Activated CD4-positive, alpha-beta T cell treated with anti-CD3 and anti-CD28 coated beads for 1 hour (primary cell): ENCODE data around the gene ITPKA.
"Not testable (repeated sequence)": the region's sequence is repeated elsewhere in the genome, so short reads cannot be mapped to it uniquely, and the experiment has no call there.

ENCODE experiments used
- DNase-seq: peaks from one replicate; pipeline ENCODE4 v3.0.0-alpha.2; 2020

Gene ITPKA

DNA sequence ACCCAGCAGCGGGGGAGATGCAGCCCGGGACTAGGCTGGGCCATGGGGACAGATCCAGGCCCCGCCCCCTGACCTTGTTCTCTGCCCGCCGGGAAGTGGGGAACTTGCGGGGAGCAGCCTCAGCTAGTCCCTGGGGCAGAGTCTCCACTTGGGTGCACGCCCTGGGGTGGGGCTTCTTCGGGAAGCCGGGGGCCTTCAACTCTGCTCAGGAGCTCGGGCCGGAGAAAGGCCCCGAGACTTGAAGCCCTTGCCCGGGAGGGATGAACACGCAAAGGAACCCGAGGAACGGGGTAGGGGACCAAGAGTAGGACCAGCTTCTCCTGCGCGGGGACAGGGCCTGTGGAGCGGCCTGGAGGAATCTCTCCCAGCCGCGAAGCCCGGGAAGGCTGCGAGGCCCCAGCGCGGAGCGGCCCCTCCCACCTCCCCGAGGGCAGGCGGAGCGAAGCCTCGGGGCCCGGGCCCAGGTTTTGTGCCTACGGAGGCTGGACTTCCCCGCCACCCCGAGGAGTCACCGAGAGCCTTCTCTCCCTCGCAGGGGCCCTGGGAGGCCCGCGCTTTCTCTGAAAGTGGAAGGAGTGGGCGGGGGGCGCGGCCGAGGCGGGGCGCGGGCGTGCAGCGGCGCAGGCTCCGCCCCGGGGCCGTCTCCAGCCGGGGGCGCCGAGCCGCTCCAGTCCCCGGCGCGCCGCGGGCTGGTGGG lies at the start of gene ITPKA:
TSS of gene ITPKA (plus strand) at position 670 of the 697 bp plus-strand sequence. CDS start 54 bp downstream, outside the sequence.
- DNase-seq, result peak; percentile 72

- DNase-seq, result no peak
These were observed 48.3 kb upstream of the ITPKA start for GRCh38 chr15:41445399-41445798.

DNA sequence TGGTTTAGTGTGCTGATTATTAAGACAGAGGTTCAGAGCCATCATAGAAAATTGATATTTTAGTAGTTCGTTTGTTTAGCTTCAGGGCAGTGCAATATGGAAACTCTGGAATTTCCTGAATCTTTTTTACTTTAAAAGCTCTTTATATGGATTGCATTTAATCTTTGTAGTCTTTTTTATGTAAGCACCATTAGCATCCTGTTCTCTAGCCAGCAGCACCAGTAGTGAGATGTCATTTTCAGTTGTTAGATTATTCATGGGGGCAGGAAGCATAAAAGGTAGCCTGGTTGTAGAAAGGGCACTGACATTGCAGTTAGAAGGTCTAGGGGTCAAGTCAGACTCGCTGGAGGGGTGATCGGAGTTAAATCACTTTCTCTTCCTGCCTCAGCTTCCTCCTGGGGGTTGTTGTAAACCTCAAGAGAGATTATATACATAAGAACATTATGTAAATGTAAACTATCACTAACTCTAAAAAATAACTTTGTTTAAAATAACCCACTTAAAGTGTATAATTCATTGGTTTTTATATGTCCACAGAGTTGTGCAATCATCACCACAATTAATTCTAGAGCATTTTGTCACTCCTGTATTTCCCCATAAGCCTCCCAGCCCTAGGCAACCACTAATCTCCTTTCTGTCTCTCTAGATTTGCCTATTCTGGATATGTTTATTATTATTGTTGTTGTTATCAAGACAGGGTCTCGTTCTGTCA lies 31.4 kb upstream of the ITPKA start:
- no peak for DNase-seq

DNA sequence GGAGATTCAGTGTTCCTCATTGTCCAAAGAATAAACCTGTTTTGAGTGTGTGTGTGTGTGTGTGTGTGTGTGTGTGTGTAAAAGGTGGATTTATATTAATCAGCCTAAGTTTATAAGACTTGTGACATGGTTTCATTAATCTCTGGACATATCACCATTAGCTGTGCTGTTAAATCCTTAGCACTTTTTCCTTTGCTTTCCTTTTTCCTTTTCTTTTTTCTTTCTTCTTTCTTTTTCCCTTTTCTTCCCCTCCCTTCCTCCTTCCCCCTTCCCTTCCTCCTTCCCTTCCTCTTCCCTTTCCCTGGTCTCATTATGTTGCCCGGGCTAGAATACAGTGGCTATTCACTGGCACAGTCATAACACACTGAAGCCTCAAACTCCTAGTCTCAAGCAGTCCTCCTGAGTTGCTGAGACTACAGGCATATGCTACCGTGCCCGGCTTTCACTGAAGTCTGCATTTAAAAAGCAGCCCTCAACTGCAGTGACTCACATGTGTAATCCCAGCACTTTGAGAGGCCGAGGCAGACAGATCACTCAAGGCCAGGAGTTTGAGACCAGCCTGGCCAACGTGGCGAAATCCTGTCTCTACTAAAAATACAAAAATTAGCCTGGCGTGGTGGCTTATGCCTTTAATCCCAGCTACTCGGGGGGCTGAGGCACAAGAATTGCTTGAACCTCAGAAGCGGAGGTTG lies 28.6 kb upstream of the ITPKA start:
- no peak for DNase-seq

DNA sequence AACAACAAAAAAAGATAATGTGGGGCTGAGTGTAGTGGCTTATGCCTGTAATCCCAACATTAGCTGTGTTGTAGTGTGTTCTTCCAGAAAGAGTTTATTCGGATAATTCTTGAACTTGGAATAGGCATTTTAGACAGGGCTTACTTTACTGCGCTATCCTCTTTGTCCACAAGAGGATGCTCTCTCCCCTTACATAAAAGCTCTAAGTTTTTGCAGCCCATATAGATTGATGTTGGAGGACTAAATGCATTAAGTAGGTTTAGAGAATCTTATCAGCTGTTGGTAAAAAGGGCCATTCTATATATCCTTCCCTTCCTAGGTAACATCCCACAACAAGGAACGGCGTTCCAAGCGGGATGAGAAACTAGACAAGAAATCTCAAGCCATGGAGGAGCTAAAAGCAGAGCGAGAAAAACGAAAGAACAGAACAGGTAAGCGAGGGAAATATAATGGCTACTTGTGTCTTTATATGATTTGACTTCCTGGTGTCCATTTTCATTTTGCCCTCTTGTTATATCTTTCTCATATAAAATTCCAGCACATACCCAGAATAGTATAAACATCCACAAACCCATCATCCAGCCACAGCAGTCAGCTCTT lies 27.8 kb upstream of the ITPKA start:
- DNase-seq, result no peak

DNA sequence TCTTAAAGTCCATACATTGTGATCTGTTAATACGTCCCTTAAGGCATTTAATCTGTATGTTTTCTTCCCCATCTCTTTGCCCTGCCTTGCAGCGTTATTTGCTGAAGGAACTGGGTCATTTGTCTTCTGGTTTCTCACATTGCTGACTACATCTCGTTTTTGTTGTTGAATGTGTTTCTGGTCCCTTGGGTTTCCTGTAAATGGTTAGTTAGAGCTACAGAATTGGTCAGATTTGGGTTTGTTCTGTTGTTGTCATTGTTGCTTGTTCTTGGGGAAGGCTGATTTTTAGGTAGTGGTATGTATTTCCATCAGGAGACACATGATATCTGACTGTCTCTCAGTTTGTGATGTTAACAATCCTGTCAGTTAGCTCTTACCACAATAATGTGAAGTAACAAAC lies 27.0 kb upstream of the ITPKA start:
- DNase-seq, result no peak

- not testable (repeated sequence) for DNase-seq
These were observed 24.0 kb upstream of the ITPKA start for GRCh38 chr15:41469644-41470043.

DNA sequence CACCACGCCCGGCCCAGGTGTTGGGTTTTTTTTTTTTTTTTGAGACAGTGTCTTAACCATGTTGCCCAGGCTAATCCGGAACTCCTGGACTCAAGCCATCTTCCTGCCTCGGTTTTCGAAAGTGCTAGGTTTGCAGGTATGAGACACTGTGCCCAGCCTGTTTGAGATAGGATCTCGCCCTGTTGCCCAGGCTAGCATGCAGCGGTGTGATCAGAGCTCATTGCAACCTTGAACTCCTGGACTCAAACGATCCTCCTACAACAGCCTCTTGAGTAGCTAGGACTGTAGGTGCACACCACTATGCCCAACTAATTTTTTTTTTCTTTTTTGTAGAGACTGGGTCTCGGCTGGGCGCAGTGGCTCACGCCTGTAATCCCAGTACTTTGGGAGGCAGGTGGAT lies 20.3 kb upstream of the ITPKA start:
- DNase-seq, result no peak

DNA sequence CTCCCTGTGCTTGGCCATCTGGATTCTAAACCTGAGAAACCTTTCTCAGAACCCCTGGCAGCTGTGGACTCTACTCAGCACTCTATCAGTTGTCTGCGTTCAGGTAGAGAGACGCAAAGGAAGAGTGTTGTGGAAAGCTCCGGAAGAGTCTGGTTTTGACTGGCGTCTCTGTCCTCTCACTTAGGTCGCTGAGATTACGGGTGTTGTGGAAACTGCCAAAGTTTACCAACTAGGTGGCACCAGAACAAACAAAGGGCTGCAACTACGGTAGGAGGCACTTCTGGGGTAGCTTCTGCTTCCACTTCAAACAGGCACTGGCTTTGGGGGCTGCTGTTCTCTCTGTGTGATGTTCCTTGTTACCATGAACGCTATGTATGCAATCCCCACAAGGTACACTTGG lies 19.2 kb upstream of the ITPKA start:
- DNase-seq, result no peak

DNA sequence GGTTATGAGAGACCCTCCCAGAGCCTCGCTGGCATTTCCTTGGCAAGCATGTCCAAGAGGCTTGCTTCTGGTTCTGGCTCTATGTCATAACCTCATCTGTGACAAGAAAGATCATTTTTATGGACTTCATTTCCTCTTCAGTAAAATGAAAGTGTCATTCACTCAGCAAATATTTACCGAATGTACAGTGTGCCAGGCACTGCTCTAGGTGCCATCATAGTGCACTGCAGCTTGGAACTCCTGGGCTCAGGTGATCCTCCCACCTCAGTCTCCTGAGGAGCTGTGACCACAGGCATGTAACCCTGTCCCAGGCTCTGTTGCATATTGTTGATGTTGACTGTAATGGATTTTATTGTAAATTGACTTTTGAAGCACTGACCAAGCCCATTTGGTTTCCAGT lies 18.7 kb upstream of the ITPKA start:
- DNase-seq, result no peak

GRCh38 chr15:41476416-41477048 lies 17.1 kb upstream of the ITPKA start:
- DNase-seq, result no peak

DNA sequence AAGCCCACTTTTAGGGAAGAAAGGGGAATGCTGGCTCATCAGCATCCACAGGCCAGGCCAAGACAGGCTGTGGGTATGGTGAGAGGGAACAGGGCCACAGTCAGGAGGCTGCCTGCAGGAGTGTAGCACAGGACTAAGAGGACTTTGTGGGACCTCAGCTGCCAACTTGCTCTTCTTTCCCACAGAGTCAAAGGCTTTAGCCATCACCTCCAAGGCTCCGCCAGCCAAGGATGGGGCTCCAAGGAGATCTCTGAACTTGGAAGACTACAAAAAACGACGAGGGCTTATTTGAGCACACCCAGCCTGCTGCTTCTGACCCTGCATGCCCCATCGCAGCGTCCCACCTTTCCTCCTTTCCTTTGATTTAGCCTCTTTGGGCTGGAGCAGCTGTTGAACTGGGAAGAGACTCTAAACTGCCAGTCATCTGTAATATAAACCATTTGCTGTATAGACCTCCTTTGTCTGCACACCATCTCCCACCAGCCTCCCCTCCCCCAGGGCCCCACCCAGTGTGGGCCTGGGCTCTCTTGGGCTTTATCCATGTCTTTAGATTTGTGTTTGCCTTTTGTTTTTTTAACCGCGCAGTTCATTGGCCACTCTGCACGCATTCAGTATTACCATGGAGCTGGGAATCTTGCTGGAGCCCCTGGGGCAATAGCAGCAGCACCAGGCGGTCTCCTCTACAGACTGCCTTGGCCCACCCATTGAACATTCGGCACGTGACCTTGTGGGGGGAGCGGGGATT lies 13.1 kb upstream of the ITPKA start:
- no peak for DNase-seq

- DNase-seq, result no peak
These were observed 11.4 kb upstream of the ITPKA start for GRCh38 chr15:41482110-41482877.

- DNase-seq, result no peak
These were observed 10.6 kb upstream of the ITPKA start for GRCh38 chr15:41483115-41483514.

- no peak for DNase-seq
These were observed 10.2 kb upstream of the ITPKA start for GRCh38 chr15:41483519-41483918.

- no peak for DNase-seq
These were observed 8.6 kb upstream of the ITPKA start for GRCh38 chr15:41484937-41485625.

DNA sequence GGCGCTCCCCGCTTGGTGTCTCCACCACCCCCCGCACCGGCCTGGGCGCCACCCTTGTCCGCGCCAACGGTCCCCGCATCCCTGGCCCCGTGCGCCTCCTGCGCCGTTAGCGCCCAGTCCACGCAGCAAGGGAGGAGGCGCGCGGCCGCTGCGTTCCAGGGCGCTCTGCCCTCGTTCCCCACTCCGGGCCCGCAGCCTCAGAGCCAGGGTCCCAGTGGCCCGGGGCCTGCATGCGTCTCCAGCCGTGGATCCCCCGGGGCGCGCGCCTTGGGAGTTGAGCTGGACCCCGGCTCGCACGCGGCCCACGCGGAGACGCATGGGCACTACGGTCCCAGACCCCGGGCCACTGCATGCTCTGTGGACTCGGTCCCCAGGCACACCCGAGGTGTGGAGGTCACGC lies 7.4 kb upstream of the ITPKA start:
- DNase-seq, result no peak

DNA sequence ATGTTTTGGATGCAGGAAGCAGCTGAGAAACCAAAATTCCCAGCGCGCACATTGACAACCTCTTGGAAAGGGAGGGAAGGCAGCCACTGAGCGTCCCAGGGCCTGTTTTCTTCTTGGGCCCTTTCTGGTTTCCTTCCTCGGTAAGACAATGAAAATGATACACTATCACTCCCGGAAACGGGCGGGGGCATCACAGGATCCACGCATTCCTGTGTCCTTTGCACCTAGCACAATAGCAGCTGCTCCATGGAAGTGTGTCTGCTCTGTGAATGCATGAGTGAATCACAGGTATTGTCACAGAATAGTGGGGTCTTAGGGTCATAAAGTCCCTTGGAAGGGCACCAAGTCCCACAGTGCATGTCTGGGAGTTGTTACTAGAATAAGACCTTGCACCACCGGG lies 6.3 kb upstream of the ITPKA start:
- no peak for DNase-seq

DNA sequence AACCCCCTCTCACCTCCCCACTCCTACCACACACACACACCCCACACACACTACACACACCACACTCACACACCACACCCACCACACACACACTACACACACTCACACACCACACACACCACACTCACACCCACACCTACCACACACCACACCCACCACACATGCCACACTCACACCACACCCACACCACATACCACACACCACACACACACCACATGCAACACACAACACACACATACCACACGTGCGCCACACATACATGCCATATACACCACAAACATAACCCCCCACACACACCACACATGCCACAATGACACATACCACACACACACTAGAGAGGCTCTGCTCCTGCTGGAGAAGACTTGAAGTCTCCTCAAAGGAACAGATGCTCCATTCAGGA lies 5.9 kb upstream of the ITPKA start:
- no peak for DNase-seq

DNA sequence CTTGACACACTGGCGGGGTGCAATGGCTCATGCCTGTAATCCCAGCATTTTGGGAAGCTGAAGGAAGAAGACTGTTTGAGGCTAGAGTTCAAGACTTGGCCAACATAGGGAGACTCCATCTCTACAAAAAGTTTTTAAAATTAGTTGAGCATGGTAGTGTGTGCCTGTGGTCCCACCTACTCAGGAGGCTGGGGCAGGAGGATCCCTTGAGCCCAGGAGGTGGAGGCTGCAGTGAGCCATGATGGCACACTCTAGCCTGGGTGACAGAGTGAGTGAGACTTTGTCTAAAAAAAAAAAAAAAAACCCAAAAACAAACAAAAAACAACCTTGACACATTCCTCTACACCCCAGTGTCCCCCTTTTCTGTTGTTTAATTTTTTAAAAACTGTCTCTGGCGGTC lies 4.0 kb upstream of the ITPKA start:
- no peak for DNase-seq

GRCh38 chr15:41490355-41490754 lies 3.3 kb upstream of the ITPKA start:
- no peak for DNase-seq
